Measurements from ENCODE around the gene NDUFB3. TPM values are rescaled to one million over a fixed set of nuclear protein-coding genes. Genes with fewer than 3 reads are reported as not detected.

NDUFB3 gene
- total and polyA plus RNA-seq, 10 of the 15 experiments (the other 5 are each of a cell fraction or from before 2014, with no cell fraction given), result 115 to 1,059 (median 187) TPM

GRCh38 chr2:201057087-201057521 is 14.7 kb upstream of the NDUFB3 start:
- ChIA-PET SMC1A (ENCODE audit: uncharacterized antibody, unreplicated experiment) (interaction anchor here (0.7 to 1.2 kb wide), 4 partner anchors 38 to 156 kb away, joined by 3 to 5 read pairs (median 3); no protein-coding TSS in a partner anchor), POLR2A (interaction anchor here (0.7 to 1.5 kb wide), 2 partner anchors 11 to 27 kb away, joined by 3 to 4 read pairs; no protein-coding TSS in a partner anchor), RAD21 (ENCODE audit: unreplicated experiment) (interaction anchor here (2.1 kb wide), 1 partner anchor 12 kb away, joined by 6 read pairs; no protein-coding TSS in a partner anchor), CTCF (interaction anchor here (1.1 to 3.0 kb wide), 2 partner anchors 11 to 12 kb away, joined by 5 to 20 read pairs; no protein-coding TSS in a partner anchor)
- ATAC-seq (no peak), DNase-seq (ENCODE audit: low read depth, low spot score) (no peak), FAIRE-seq (no peak)
- no peak overlapping the region for H3K27ac ChIP-seq (ENCODE audit: control insufficient read depth, insufficient read depth)
- H3K4me2 ChIP-seq (ENCODE audit: control insufficient read depth, insufficient read depth), result no peak overlapping the region
- H3K27me3 ChIP-seq (replicated peaks in 1 of 2; ENCODE audit: control insufficient read depth in 2 of 2, insufficient read depth in 2 of 2, low read length in 1 of 2), result no peaks in the 10 kb centered on the region
- BruUV-seq (replicated peaks), result no TSS peak
- no peak overlapping the region for H3K9ac ChIP-seq (ENCODE audit: control insufficient read depth, insufficient read depth, low read length)
- no peaks in the 10 kb centered on the region for H4K20me1 ChIP-seq (ENCODE audit: control insufficient read depth, insufficient read depth)
- H3K9me3 ChIP-seq (replicated peaks; ENCODE audit: control insufficient read depth, insufficient read depth, low read length), result no peaks in the 10 kb centered on the region
- H3K4me3 ChIP-seq, result no peak overlapping the region
- no peaks in the 10 kb centered on the region for H3K4me1 ChIP-seq (ENCODE audit: control insufficient read depth, insufficient read depth, low read length)
- WGBS (ENCODE audit: insufficient coverage, insufficient replicate concordance, low lambda C conversion rate, missing lambda C conversion rate), result 95% methylated on average over 2 of the region's 2 CpGs
- intact Hi-C loops (cut with micrococcal nuclease; ENCODE audit: unreplicated experiment), result no loop called here
- in situ Hi-C loops (cut with MboI), result no loop called here
- no peak for TF ChIP-seq SREBF2 (IDR thresholded peaks at IDR 0.05; ENCODE audit: low read length)
- no peak for TF ChIP-seq FOXK2 (IDR thresholded peaks at IDR 0.05)
- no peak for TF ChIP-seq ATF7 (IDR thresholded peaks at IDR 0.05; ENCODE audit: low read depth)
- no peak for TF ChIP-seq CTCF (IDR thresholded peaks at IDR 0.05 in 2 of 3, conservative IDR thresholded peaks at IDR 0.05 in 1 of 3; ENCODE audit: control insufficient read depth in 2 of 3, extremely low read depth in 1 of 3, insufficient read depth in 1 of 3, low read depth in 3 of 3, low read length in 3 of 3)
- TF ChIP-seq, protein P1, sequence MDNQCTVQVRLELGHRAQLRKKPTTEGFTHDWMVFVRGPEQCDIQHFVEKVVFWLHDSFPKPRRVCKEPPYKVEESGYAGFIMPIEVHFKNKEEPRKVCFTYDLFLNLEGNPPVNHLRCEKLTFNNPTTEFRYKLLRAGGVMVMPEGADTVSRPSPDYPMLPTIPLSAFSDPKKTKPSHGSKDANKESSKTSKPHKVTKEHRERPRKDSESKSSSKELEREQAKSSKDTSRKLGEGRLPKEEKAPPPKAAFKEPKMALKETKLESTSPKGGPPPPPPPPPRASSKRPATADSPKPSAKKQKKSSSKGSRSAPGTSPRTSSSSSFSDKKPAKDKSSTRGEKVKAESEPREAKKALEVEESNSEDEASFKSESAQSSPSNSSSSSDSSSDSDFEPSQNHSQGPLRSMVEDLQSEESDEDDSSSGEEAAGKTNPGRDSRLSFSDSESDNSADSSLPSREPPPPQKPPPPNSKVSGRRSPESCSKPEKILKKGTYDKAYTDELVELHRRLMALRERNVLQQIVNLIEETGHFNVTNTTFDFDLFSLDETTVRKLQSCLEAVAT (IDR thresholded peaks at IDR 0.05), result no peak
- TF ChIP-seq ZBTB4 (CRISPR knock-in tag; IDR thresholded peaks at IDR 0.05), result no peak
- no peak for TF ChIP-seq HDGF (IDR thresholded peaks at IDR 0.05)
- no peak for TF ChIP-seq ZNF274 (IDR thresholded peaks at IDR 0.05; ENCODE audit: insufficient read depth, insufficient read length)
- TF ChIP-seq CHD4 (IDR thresholded peaks at IDR 0.05), result no peak
- no peak overlapping the region for H2AFZ ChIP-seq (ENCODE audit: control insufficient read depth, low read depth, low read length)
- peaks cover 0 to 6% of the 10 kb centered on the region in 2 experiments; a peak in 3 of 4 replicates for H3K36me3 ChIP-seq (ENCODE audit: control insufficient read depth in 2 of 2, insufficient read depth in 2 of 2, low read length in 1 of 2)
- peaks cover 19% of the 10 kb centered on the region for H3K79me2 ChIP-seq (ENCODE audit: control insufficient read depth, insufficient read depth, low read length)
